Measurements from ENCODE around the gene PKN2. TPM values are rescaled to one million over a fixed set of nuclear protein-coding genes. Genes with fewer than 3 reads are reported as not detected.

Gene PKN2
- total and polyA plus RNA-seq, 2 experiments from 2014 or later = 14.6 to 29.4 TPM

DNA sequence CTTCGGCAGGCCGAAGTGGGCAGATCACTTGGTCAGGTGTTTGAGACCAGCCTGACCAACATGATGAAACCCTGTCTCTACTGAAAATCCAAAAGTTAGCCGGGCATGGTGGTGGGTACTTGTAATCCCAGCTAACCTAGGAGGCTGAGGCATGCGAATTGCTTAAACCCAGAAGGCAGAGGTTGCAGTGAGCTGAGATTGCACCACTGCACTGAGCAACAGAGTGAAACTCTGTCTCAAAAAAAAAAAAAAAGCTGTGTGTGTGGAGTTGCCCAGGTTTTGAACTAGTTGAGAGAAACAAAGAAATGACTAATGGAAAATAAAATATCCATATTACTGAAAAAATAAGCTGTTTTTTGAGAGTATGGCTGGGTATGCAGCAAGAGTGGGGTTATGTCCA is 107.1 kb downstream of the PKN2 start:
- Histone ChIP-seq H3K79me2 (replicated peaks; ENCODE audit: insufficient read depth) (no peaks in the 10 kb centered on the region), H3F3A (replicated peaks; ENCODE audit: low read depth) (no peaks in the 10 kb centered on the region), H3K4me1 (ENCODE audit: insufficient read depth) (no peaks in the 10 kb centered on the region), H3K27ac (ENCODE audit: low read depth) (no peak overlapping the region), H3K4me3 (no peak overlapping the region), H3K36me3 (ENCODE audit: insufficient read depth) (no peaks in the 10 kb centered on the region), H3K4me2 (no peak overlapping the region), H3K27me3 (ENCODE audit: insufficient read depth) (no peaks in the 10 kb centered on the region), H4K20me1 (replicated peaks; ENCODE audit: insufficient read depth) (no peaks in the 10 kb centered on the region), H2AFZ (no peak overlapping the region), H3K9me2 (ENCODE audit: insufficient read depth) (no peaks in the 10 kb centered on the region)
- Mint-ChIP-seq H3K27ac (0 out of 2 replicates have a peak overlapping the region, but pooled peaks have one; percentile 27), H3K27me3 (ENCODE audit: insufficient read depth, low read depth, poor library complexity) (peaks cover 6% of the 10 kb centered on the region), H3K4me3 (no peak overlapping the region), H3K9me3 (no peaks in the 10 kb centered on the region), H3K4me1 (no peaks in the 10 kb centered on the region), H3K36me3 (ENCODE audit: low read depth) (peaks cover 24% of the 10 kb centered on the region)
- DNase-seq (ENCODE audit: low spot score) (no peak), ATAC-seq (no peak)
- TF ChIP-seq NANOG (IDR thresholded peaks at IDR 0.05; ENCODE audit: borderline replicate concordance) = no peak

DNA sequence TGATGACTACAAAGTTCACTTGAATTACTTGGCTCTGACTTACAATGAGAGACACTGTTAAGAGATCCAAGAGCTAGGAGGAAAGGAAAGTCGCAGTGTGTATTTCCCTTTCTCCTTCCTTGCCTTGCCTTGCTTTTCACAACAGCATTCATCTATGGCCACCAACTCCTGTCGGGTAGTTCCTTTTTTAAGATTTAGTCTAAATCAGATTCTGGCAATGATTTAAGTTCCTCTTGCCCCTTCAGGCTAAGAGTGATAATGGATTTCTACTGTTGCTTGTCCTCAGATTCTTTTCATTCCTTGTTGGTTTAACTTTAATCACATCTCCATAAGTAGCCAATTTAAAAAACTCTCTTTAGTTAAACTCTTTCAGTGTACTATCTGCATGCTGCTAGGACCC is 115.4 kb downstream of the PKN2 start:
- no peak for TF ChIP-seq REST (IDR thresholded peaks at IDR 0.05; ENCODE audit: unreplicated experiment)
- no peak for TF ChIP-seq ETS1 (IDR thresholded peaks at IDR 0.05)
- TF ChIP-seq, protein P1, sequence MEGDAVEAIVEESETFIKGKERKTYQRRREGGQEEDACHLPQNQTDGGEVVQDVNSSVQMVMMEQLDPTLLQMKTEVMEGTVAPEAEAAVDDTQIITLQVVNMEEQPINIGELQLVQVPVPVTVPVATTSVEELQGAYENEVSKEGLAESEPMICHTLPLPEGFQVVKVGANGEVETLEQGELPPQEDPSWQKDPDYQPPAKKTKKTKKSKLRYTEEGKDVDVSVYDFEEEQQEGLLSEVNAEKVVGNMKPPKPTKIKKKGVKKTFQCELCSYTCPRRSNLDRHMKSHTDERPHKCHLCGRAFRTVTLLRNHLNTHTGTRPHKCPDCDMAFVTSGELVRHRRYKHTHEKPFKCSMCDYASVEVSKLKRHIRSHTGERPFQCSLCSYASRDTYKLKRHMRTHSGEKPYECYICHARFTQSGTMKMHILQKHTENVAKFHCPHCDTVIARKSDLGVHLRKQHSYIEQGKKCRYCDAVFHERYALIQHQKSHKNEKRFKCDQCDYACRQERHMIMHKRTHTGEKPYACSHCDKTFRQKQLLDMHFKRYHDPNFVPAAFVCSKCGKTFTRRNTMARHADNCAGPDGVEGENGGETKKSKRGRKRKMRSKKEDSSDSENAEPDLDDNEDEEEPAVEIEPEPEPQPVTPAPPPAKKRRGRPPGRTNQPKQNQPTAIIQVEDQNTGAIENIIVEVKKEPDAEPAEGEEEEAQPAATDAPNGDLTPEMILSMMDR (conservative IDR thresholded peaks at IDR 0.05; ENCODE audit: low read depth in 2 of 2) = no peak
- TF ChIP-seq NANOG (IDR thresholded peaks at IDR 0.05; ENCODE audit: borderline replicate concordance) = no peak
- no peak for TF ChIP-seq STAT1 (IDR thresholded peaks at IDR 0.05; ENCODE audit: unreplicated experiment)
- no peak for TF ChIP-seq ZNF331 (CRISPR knock-in tag; IDR thresholded peaks at IDR 0.05; ENCODE audit: low read depth)
- no peaks in the 10 kb centered on the region for H3F3A ChIP-seq (replicated peaks; ENCODE audit: low read depth)
- no peak overlapping the region for H2AFZ ChIP-seq
- ATAC-seq (no peak), DNase-seq (ENCODE audit: low spot score) (no peak)
- no peaks in the 10 kb centered on the region for H4K20me1 ChIP-seq (replicated peaks; ENCODE audit: insufficient read depth)
- Mint-ChIP-seq H3K36me3 (ENCODE audit: low read depth) (peaks cover 49% of the 10 kb centered on the region), H3K9me3 (peaks cover 23% of the 10 kb centered on the region), H3K4me3 (no peak overlapping the region), H3K27me3 (ENCODE audit: insufficient read depth, low read depth, poor library complexity) (no peaks in the 10 kb centered on the region), H3K4me1 (no peaks in the 10 kb centered on the region; the same call in 2 of the 3 replicates), H3K27ac (peak overlapping the region; percentile 11; the same call in 1 of the 2 replicates)
- H3K4me3 ChIP-seq = no peak overlapping the region
- H3K27me3 ChIP-seq (ENCODE audit: insufficient read depth) = no peaks in the 10 kb centered on the region
- no peak overlapping the region for H3K4me2 ChIP-seq
- H3K9me2 ChIP-seq (ENCODE audit: insufficient read depth) = no peaks in the 10 kb centered on the region
- H3K4me1 ChIP-seq (ENCODE audit: insufficient read depth) = no peaks in the 10 kb centered on the region
- no peaks in the 10 kb centered on the region for H3K79me2 ChIP-seq (replicated peaks; ENCODE audit: insufficient read depth)
- peaks cover 15% of the 10 kb centered on the region for H3K36me3 ChIP-seq (ENCODE audit: insufficient read depth)
- peak overlapping the region; percentile 72; the same call in 1 of the 2 replicates for H3K27ac ChIP-seq (ENCODE audit: low read depth)

Data from GM23338 (cell line).